GM18867 (cell line): ENCODE measurements around the gene BCL11B.

Source experiments
- ATAC-seq: cut with Tn5 transposase; IDR thresholded peaks from one replicate; pipeline ENCODE4 v1.9.1; 2021; ENCODE audit warnings: mild to moderate bottlenecking, moderate library complexity; ENCODE audit not compliant: unreplicated experiment

Gene BCL11B

GRCh38 chr14:99271951-99272631 lies at the start of gene BCL11B:
BCL11B (minus strand) TSS chr14:99272197; CDS start chr14:99271218, 979 bp downstream.
- peak; percentile 75 for ATAC-seq

GRCh38 chr14:99321236-99321925 lies 49.4 kb upstream of the BCL11B start:
- ATAC-seq: no peak

GRCh38 chr14:99320621-99321235 lies 48.7 kb upstream of the BCL11B start:
- ATAC-seq: peak; percentile 62

- ATAC-seq: peak; percentile 68
These were observed 48.1 kb upstream of the BCL11B start for GRCh38 chr14:99320105-99320572.

- no peak for ATAC-seq
These were observed 46.9 kb upstream of the BCL11B start for GRCh38 chr14:99318959-99319295.

- ATAC-seq: no peak
These were observed 46.3 kb upstream of the BCL11B start for GRCh38 chr14:99318091-99318958.

GRCh38 chr14:99317231-99318090 lies 45.5 kb upstream of the BCL11B start:
- ATAC-seq: no peak

GRCh38 chr14:99316281-99317163 lies 44.5 kb upstream of the BCL11B start:
- ATAC-seq: no peak

- no peak for ATAC-seq
These were observed 43.2 kb upstream of the BCL11B start for GRCh38 chr14:99315197-99315596.

- ATAC-seq: no peak
These were observed 42.6 kb upstream of the BCL11B start for GRCh38 chr14:99314623-99315022.

- ATAC-seq: no peak
These were observed 41.2 kb upstream of the BCL11B start for GRCh38 chr14:99313234-99313633.

- ATAC-seq: no peak
These were observed 40.1 kb upstream of the BCL11B start for GRCh38 chr14:99312106-99312505.

GRCh38 chr14:99309220-99309766 lies 37.3 kb upstream of the BCL11B start:
- no peak for ATAC-seq

- no peak for ATAC-seq
These were observed 32.2 kb upstream of the BCL11B start for GRCh38 chr14:99304208-99304607.

GRCh38 chr14:99300190-99300589 lies 28.2 kb upstream of the BCL11B start:
- no peak for ATAC-seq

GRCh38 chr14:99296517-99296916 lies 24.5 kb upstream of the BCL11B start:
- no peak for ATAC-seq

- no peak for ATAC-seq
These were observed 17.6 kb upstream of the BCL11B start for GRCh38 chr14:99289394-99290189.

- ATAC-seq: no peak
These were observed 17.0 kb upstream of the BCL11B start for GRCh38 chr14:99288948-99289347.
